ENCODE measurements around the gene KCNJ3.

Gene KCNJ3

GRCh38 chr2:154686162-154686561 lies 12.3 kb upstream of the KCNJ3 start:
- H4K91ac ChIP-seq (ENCODE audit: low read length) = no peak overlapping the region
- no peak overlapping the region for H2BK15ac ChIP-seq (ENCODE audit: low read depth, poor library complexity, severe bottlenecking)
- H2AK5ac ChIP-seq (ENCODE audit: low read length, severe bottlenecking) = no peak overlapping the region
- no peak overlapping the region for H4K8ac ChIP-seq (ENCODE audit: low read length)
- no peak overlapping the region for H3K4me3 ChIP-seq (ENCODE audit: insufficient read depth in 1 of 2, low read depth in 1 of 2, low read length in 2 of 2)
- DNase-seq = no peak
- H3K18ac ChIP-seq (ENCODE audit: low read depth in 1 of 2, low read length in 2 of 2) = no peak overlapping the region
- H3K27ac ChIP-seq (ENCODE audit: low read length, poor library complexity, severe bottlenecking) = no peak overlapping the region
- no peak overlapping the region for H3K23ac ChIP-seq (ENCODE audit: low read length in 2 of 2)
- H3K4ac ChIP-seq (ENCODE audit: low read depth in 1 of 2, low read length in 2 of 2) = no peak overlapping the region
- H2BK5ac ChIP-seq (ENCODE audit: low read depth, low read length, poor library complexity, severe bottlenecking) = no peak overlapping the region
- H3K79me1 ChIP-seq (replicated peaks; ENCODE audit: low read length, poor library complexity, severe bottlenecking) = no peaks in the 10 kb centered on the region
- no peaks in the 10 kb centered on the region for H3K36me3 ChIP-seq (ENCODE audit: control insufficient read depth in 1 of 2, insufficient read depth in 2 of 2, low read depth in 1 of 2, low read length in 2 of 2)
- H2BK120ac ChIP-seq (ENCODE audit: low read depth, low read length) = no peak overlapping the region
- no peak overlapping the region for H3K14ac ChIP-seq (ENCODE audit: low read length in 2 of 2)
- no CpG with 5 or more reads among the region's 3 CpGs for WGBS
- no peak overlapping the region for H2AFZ ChIP-seq (ENCODE audit: low read depth, low read length)
- H3K27me3 ChIP-seq (ENCODE audit: control insufficient read depth in 1 of 2, insufficient read depth in 1 of 2, low read length in 2 of 2) = no peaks in the 10 kb centered on the region
- no peaks in the 10 kb centered on the region for H3K9me3 ChIP-seq (ENCODE audit: control insufficient read depth, low read length)
- no peaks in the 10 kb centered on the region for H3K4me1 ChIP-seq (ENCODE audit: control insufficient read depth, insufficient read depth, low read depth, low read length)
- no peak overlapping the region for H3K9ac ChIP-seq (ENCODE audit: low read length)
- H2BK12ac ChIP-seq (ENCODE audit: low read length in 2 of 2) = no peak overlapping the region
- H3K4me2 ChIP-seq (ENCODE audit: low read length, poor library complexity, severe bottlenecking) = no peak overlapping the region

- H2BK5ac ChIP-seq (ENCODE audit: low read depth, low read length, poor library complexity, severe bottlenecking) = no peak overlapping the region
- no peaks in the 10 kb centered on the region for H3K36me3 ChIP-seq (ENCODE audit: control insufficient read depth in 1 of 2, insufficient read depth in 2 of 2, low read depth in 1 of 2, low read length in 2 of 2)
- DNase-seq = no peak
- H2AK5ac ChIP-seq (ENCODE audit: low read length, severe bottlenecking) = no peak overlapping the region
- no peak overlapping the region for H4K91ac ChIP-seq (ENCODE audit: low read length)
- no peak overlapping the region for H3K4ac ChIP-seq (ENCODE audit: low read depth in 1 of 2, low read length in 2 of 2)
- no peak overlapping the region for H3K4me3 ChIP-seq (ENCODE audit: insufficient read depth in 1 of 2, low read depth in 1 of 2, low read length in 2 of 2)
- H3K9ac ChIP-seq (ENCODE audit: low read length) = no peak overlapping the region
- H3K23ac ChIP-seq (ENCODE audit: low read length in 2 of 2) = no peak overlapping the region
- H2BK12ac ChIP-seq (ENCODE audit: low read length in 2 of 2) = no peak overlapping the region
- no peaks in the 10 kb centered on the region for H3K27me3 ChIP-seq (ENCODE audit: control insufficient read depth in 1 of 2, insufficient read depth in 1 of 2, low read length in 2 of 2)
- no peak overlapping the region for H3K27ac ChIP-seq (ENCODE audit: low read length, poor library complexity, severe bottlenecking)
- no peak overlapping the region for H3K18ac ChIP-seq (ENCODE audit: low read depth in 1 of 2, low read length in 2 of 2)
- no peak overlapping the region for H4K8ac ChIP-seq (ENCODE audit: low read length)
- H3K79me1 ChIP-seq (replicated peaks; ENCODE audit: low read length, poor library complexity, severe bottlenecking) = no peaks in the 10 kb centered on the region
- H2BK120ac ChIP-seq (ENCODE audit: low read depth, low read length) = no peak overlapping the region
- H3K9me3 ChIP-seq (ENCODE audit: control insufficient read depth, low read length) = no peaks in the 10 kb centered on the region
- H2AFZ ChIP-seq (ENCODE audit: low read depth, low read length) = no peak overlapping the region
- no peak overlapping the region for H3K14ac ChIP-seq (ENCODE audit: low read length in 2 of 2)
- H2BK15ac ChIP-seq (ENCODE audit: low read depth, poor library complexity, severe bottlenecking) = no peak overlapping the region
- H3K4me1 ChIP-seq (ENCODE audit: control insufficient read depth, insufficient read depth, low read depth, low read length) = no peaks in the 10 kb centered on the region
- no CpG with 5 or more reads among the region's 1 CpG for WGBS
- no peak overlapping the region for H3K4me2 ChIP-seq (ENCODE audit: low read length, poor library complexity, severe bottlenecking)
Observed at GRCh38 chr2:154688373-154688772, 10.1 kb upstream of the KCNJ3 start.

GRCh38 chr2:154689158-154689557 lies 9.3 kb upstream of the KCNJ3 start:
- Histone ChIP-seq H3K4me2 (ENCODE audit: low read length, poor library complexity, severe bottlenecking) (no peak overlapping the region), H3K27ac (ENCODE audit: low read length, poor library complexity, severe bottlenecking) (no peak overlapping the region), H2BK15ac (ENCODE audit: low read depth, poor library complexity, severe bottlenecking) (no peak overlapping the region), H2BK12ac (ENCODE audit: low read length in 2 of 2) (no peak overlapping the region), H3K79me1 (replicated peaks; ENCODE audit: low read length, poor library complexity, severe bottlenecking) (no peaks in the 10 kb centered on the region), H3K9me3 (ENCODE audit: control insufficient read depth, low read length) (no peaks in the 10 kb centered on the region), H3K4me3 (ENCODE audit: insufficient read depth in 1 of 2, low read depth in 1 of 2, low read length in 2 of 2) (no peak overlapping the region), H2AFZ (ENCODE audit: low read depth, low read length) (no peak overlapping the region), H3K9ac (ENCODE audit: low read length) (no peak overlapping the region), H2BK5ac (ENCODE audit: low read depth, low read length, poor library complexity, severe bottlenecking) (no peak overlapping the region), H3K23ac (ENCODE audit: low read length in 2 of 2) (no peak overlapping the region), H3K4me1 (ENCODE audit: control insufficient read depth, insufficient read depth, low read depth, low read length) (no peaks in the 10 kb centered on the region), H3K27me3 (ENCODE audit: control insufficient read depth in 1 of 2, insufficient read depth in 1 of 2, low read length in 2 of 2) (no peaks in the 10 kb centered on the region), H3K14ac (ENCODE audit: low read length in 2 of 2) (no peak overlapping the region), H4K91ac (ENCODE audit: low read length) (no peak overlapping the region), H2AK5ac (ENCODE audit: low read length, severe bottlenecking) (no peak overlapping the region), H2BK120ac (ENCODE audit: low read depth, low read length) (no peak overlapping the region), H3K4ac (ENCODE audit: low read depth in 1 of 2, low read length in 2 of 2) (no peak overlapping the region), H3K18ac (ENCODE audit: low read depth in 1 of 2, low read length in 2 of 2) (no peak overlapping the region), H4K8ac (ENCODE audit: low read length) (no peak overlapping the region), H3K36me3 (ENCODE audit: control insufficient read depth in 1 of 2, insufficient read depth in 2 of 2, low read depth in 1 of 2, low read length in 2 of 2) (no peaks in the 10 kb centered on the region)
- no peak for DNase-seq
- 71% methylated on average over 1 of the region's 1 CpG for WGBS

GRCh38 chr2:154692927-154693326 lies 5.6 kb upstream of the KCNJ3 start:
- no peak overlapping the region for H3K9ac ChIP-seq (ENCODE audit: low read length)
- H3K27ac ChIP-seq (ENCODE audit: low read length, poor library complexity, severe bottlenecking) = no peak overlapping the region
- no peak overlapping the region for H4K91ac ChIP-seq (ENCODE audit: low read length)
- H3K27me3 ChIP-seq (ENCODE audit: control insufficient read depth in 1 of 2, insufficient read depth in 1 of 2, low read length in 2 of 2) = peaks cover 14 to 17% of the 10 kb centered on the region in 2 experiments
- H3K14ac ChIP-seq (ENCODE audit: low read length in 2 of 2) = no peak overlapping the region
- H3K18ac ChIP-seq (ENCODE audit: low read depth in 1 of 2, low read length in 2 of 2) = no peak overlapping the region
- H2AFZ ChIP-seq (ENCODE audit: low read depth, low read length) = no peak overlapping the region
- no peak overlapping the region for H2BK12ac ChIP-seq (ENCODE audit: low read length in 2 of 2)
- H3K4me3 ChIP-seq (ENCODE audit: insufficient read depth in 1 of 2, low read depth in 1 of 2, low read length in 2 of 2) = no peak overlapping the region
- no peak overlapping the region for H3K4ac ChIP-seq (ENCODE audit: low read depth in 1 of 2, low read length in 2 of 2)
- H2BK120ac ChIP-seq (ENCODE audit: low read depth, low read length) = no peak overlapping the region
- peaks cover 7% of the 10 kb centered on the region for H3K4me1 ChIP-seq (ENCODE audit: control insufficient read depth, insufficient read depth, low read depth, low read length)
- DNase-seq = no peak
- no peak overlapping the region for H4K8ac ChIP-seq (ENCODE audit: low read length)
- no peak overlapping the region for H2AK5ac ChIP-seq (ENCODE audit: low read length, severe bottlenecking)
- no peak overlapping the region for H3K4me2 ChIP-seq (ENCODE audit: low read length, poor library complexity, severe bottlenecking)
- no peaks in the 10 kb centered on the region for H3K79me1 ChIP-seq (replicated peaks; ENCODE audit: low read length, poor library complexity, severe bottlenecking)
- 59% methylated on average over 1 of the region's 5 CpGs for whole genome bisulfite sequencing
- no peaks in the 10 kb centered on the region for H3K36me3 ChIP-seq (ENCODE audit: control insufficient read depth in 1 of 2, insufficient read depth in 2 of 2, low read depth in 1 of 2, low read length in 2 of 2)
- H2BK5ac ChIP-seq (ENCODE audit: low read depth, low read length, poor library complexity, severe bottlenecking) = no peak overlapping the region
- H3K23ac ChIP-seq (ENCODE audit: low read length in 2 of 2) = no peak overlapping the region
- no peak overlapping the region for H2BK15ac ChIP-seq (ENCODE audit: low read depth, poor library complexity, severe bottlenecking)
- no peaks in the 10 kb centered on the region for H3K9me3 ChIP-seq (ENCODE audit: control insufficient read depth, low read length)

Measured in mesenchymal stem cell (in vitro differentiated cells and primary cell).